GM23338 (cell line): Measurements from ENCODE around the gene AFAP1. TPM values are rescaled to one million over a fixed set of nuclear protein-coding genes. Genes with fewer than 3 reads are reported as not detected.

Experiments
- CREB1 ChIP-seq: fragments of 250-450 bp; sonication (Bioruptor Pico); IDR thresholded peaks from 2 replicates; pipeline ENCODE4 v1.5.0; 2020; ENCODE audit warnings: low read depth, mild to moderate bottlenecking, moderate library complexity
- JUNB ChIP-seq: IDR thresholded peaks from one replicate; pipeline ENCODE4 v1.6.1; 2016; ENCODE audit warnings: antibody characterized with exemption; ENCODE audit not compliant: unreplicated experiment
- polyA plus RNA-seq: library from polyadenylated mRNA; unstranded; fragments of >200 nt; fragmentation: Nextera tagmentation; extraction: Ambion mirVana; gene quantifications from 2 replicates; pipeline ENCODE4 v1.2.1, GENCODE V29; 2016
- total RNA-seq: library from RNA; depleted of rRNA; stranded (reverse); fragments of >200 nt; shearing (Covaris generic); gene quantifications from 2 replicates; pipeline ENCODE4 v1.2.3, GENCODE V29; 2014
- TF ChIP-seq, protein P1 (sequence below): fragments of 250-450 bp; sonication (Bioruptor Pico); IDR thresholded peaks from 2 replicates; pipeline ENCODE4 v1.5.0; 2020; ENCODE audit warnings: mild to moderate bottlenecking, moderate library complexity
- TF ChIP-seq, protein P2 (sequence below): IDR thresholded peaks from 2 replicates; pipeline ENCODE4 v1.6.1; 2016; ENCODE audit warnings: antibody characterized with exemption
- TF ChIP-seq, protein P3 (sequence below): IDR thresholded peaks from one replicate; pipeline ENCODE4 v1.6.1; 2018; ENCODE audit warnings: antibody characterized with exemption; ENCODE audit not compliant: unreplicated experiment

Gene AFAP1
- total and polyA plus RNA-seq, 2 experiments from 2014 or later = 6.5 to 21.5 TPM

DNA sequence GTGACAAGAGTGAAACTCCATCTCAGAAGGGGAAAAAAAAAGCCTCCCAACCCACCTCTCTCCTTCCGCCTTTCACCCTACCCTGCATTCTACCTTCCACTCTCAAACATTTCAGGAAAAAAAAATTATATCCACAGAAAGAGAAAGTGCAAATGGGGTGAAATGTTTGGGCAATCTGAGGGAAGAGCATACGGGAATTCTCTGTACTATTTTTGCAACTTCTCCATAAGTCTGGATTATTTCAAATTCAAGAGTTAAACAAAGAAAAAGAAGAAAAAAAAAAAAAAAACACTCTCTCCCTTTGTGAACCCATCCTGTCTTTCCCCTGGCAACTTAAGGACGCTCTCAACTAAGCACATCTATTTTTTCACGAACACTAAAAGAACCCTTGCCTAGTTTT lies 41.3 kb downstream of the AFAP1 start (continued):
- TF ChIP-seq, protein P1, sequence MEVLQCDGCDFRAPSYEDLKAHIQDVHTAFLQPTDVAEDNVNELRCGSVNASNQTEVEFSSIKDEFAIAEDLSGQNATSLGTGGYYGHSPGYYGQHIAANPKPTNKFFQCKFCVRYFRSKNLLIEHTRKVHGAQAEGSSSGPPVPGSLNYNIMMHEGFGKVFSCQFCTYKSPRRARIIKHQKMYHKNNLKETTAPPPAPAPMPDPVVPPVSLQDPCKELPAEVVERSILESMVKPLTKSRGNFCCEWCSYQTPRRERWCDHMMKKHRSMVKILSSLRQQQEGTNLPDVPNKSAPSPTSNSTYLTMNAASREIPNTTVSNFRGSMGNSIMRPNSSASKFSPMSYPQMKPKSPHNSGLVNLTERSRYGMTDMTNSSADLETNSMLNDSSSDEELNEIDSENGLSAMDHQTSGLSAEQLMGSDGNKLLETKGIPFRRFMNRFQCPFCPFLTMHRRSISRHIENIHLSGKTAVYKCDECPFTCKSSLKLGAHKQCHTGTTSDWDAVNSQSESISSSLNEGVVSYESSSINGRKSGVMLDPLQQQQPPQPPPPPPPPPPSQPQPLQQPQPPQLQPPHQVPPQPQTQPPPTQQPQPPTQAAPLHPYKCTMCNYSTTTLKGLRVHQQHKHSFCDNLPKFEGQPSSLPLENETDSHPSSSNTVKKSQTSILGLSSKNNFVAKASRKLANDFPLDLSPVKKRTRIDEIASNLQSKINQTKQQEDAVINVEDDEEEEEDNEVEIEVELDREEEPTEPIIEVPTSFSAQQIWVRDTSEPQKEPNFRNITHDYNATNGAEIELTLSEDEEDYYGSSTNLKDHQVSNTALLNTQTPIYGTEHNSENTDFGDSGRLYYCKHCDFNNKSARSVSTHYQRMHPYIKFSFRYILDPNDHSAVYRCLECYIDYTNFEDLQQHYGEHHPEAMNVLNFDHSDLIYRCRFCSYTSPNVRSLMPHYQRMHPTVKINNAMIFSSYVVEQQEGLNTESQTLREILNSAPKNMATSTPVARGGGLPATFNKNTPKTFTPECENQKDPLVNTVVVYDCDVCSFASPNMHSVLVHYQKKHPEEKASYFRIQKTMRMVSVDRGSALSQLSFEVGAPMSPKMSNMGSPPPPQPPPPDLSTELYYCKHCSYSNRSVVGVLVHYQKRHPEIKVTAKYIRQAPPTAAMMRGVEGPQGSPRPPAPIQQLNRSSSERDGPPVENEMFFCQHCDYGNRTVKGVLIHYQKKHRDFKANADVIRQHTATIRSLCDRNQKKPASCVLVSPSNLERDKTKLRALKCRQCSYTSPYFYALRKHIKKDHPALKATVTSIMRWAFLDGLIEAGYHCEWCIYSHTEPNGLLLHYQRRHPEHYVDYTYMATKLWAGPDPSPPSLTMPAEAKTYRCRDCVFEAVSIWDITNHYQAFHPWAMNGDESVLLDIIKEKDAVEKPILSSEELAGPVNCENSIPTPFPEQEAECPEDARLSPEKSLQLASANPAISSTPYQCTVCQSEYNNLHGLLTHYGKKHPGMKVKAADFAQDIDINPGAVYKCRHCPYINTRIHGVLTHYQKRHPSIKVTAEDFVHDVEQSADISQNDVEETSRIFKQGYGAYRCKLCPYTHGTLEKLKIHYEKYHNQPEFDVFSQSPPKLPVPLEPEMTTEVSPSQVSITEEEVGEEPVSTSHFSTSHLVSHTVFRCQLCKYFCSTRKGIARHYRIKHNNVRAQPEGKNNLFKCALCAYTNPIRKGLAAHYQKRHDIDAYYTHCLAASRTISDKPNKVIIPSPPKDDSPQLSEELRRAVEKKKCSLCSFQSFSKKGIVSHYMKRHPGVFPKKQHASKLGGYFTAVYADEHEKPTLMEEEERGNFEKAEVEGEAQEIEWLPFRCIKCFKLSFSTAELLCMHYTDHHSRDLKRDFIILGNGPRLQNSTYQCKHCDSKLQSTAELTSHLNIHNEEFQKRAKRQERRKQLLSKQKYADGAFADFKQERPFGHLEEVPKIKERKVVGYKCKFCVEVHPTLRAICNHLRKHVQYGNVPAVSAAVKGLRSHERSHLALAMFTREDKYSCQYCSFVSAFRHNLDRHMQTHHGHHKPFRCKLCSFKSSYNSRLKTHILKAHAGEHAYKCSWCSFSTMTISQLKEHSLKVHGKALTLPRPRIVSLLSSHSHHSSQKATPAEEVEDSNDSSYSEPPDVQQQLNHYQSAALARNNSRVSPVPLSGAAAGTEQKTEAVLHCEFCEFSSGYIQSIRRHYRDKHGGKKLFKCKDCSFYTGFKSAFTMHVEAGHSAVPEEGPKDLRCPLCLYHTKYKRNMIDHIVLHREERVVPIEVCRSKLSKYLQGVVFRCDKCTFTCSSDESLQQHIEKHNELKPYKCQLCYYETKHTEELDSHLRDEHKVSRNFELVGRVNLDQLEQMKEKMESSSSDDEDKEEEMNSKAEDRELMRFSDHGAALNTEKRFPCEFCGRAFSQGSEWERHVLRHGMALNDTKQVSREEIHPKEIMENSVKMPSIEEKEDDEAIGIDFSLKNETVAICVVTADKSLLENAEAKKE = no peak
- no peak for TF ChIP-seq CREB1 (CRISPR knock-in tag)
- TF ChIP-seq, protein P2, sequence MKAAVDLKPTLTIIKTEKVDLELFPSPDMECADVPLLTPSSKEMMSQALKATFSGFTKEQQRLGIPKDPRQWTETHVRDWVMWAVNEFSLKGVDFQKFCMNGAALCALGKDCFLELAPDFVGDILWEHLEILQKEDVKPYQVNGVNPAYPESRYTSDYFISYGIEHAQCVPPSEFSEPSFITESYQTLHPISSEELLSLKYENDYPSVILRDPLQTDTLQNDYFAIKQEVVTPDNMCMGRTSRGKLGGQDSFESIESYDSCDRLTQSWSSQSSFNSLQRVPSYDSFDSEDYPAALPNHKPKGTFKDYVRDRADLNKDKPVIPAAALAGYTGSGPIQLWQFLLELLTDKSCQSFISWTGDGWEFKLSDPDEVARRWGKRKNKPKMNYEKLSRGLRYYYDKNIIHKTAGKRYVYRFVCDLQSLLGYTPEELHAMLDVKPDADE = no peak
- TF ChIP-seq JUNB = no peak
- TF ChIP-seq, protein P3, sequence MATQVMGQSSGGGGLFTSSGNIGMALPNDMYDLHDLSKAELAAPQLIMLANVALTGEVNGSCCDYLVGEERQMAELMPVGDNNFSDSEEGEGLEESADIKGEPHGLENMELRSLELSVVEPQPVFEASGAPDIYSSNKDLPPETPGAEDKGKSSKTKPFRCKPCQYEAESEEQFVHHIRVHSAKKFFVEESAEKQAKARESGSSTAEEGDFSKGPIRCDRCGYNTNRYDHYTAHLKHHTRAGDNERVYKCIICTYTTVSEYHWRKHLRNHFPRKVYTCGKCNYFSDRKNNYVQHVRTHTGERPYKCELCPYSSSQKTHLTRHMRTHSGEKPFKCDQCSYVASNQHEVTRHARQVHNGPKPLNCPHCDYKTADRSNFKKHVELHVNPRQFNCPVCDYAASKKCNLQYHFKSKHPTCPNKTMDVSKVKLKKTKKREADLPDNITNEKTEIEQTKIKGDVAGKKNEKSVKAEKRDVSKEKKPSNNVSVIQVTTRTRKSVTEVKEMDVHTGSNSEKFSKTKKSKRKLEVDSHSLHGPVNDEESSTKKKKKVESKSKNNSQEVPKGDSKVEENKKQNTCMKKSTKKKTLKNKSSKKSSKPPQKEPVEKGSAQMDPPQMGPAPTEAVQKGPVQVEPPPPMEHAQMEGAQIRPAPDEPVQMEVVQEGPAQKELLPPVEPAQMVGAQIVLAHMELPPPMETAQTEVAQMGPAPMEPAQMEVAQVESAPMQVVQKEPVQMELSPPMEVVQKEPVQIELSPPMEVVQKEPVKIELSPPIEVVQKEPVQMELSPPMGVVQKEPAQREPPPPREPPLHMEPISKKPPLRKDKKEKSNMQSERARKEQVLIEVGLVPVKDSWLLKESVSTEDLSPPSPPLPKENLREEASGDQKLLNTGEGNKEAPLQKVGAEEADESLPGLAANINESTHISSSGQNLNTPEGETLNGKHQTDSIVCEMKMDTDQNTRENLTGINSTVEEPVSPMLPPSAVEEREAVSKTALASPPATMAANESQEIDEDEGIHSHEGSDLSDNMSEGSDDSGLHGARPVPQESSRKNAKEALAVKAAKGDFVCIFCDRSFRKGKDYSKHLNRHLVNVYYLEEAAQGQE = no peak
